Dedifferentiated amniotic fluid mesenchymal stem cell (primary cell): ENCODE data around the gene YBEY.

Source experiments
- DNase-seq: peaks from one replicate; pipeline ENCODE4 v3.0.0-alpha.2; 2016; ENCODE audit errors: extremely low spot score

Gene YBEY

GRCh38 chr21:46326110-46326703 is 40.1 kb downstream of the YBEY start:
- DNase-seq, result no peak

DNA sequence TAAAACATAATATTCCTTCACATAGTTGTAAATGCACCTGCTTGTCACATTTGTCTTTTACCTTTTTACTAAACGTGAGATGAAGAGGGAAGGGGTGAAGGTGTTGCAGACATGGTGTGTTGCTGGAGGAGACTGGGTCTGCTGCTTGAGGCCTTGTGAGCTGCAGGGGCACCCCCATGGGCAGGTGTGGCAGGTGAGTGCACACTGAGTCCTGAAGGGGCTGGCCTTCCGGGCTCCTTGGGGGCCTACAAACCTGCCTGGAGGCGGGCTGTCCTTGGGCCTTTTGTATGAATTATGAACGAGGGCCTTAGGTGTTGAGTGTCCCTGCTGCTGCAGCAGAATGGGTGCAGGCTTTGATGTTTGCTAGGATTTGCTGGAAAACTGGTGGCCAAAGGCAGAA is 41.6 kb downstream of the YBEY start:
- no peak for DNase-seq

GRCh38 chr21:46328151-46328550 is 42.0 kb downstream of the YBEY start:
- DNase-seq, result no peak

DNA sequence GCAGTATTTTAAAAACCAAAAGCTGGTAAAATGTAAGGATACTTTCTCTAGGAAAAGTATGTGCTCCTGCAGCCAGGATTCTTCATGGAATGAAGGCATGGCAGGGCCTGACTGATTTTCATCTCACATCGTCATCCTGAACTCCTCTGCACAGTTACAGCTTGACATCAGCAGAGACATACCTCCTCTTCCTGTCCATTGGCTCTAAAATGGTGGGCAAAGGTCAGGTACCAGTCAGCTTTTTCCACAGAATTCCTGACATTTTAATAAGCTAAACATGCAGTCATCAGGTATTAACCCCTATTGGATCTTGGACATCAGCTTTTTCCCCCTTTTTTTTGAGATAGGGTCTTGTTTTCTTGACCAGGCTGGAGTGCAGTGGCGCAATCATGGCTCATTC is 43.7 kb downstream of the YBEY start:
- no peak for DNase-seq

DNA sequence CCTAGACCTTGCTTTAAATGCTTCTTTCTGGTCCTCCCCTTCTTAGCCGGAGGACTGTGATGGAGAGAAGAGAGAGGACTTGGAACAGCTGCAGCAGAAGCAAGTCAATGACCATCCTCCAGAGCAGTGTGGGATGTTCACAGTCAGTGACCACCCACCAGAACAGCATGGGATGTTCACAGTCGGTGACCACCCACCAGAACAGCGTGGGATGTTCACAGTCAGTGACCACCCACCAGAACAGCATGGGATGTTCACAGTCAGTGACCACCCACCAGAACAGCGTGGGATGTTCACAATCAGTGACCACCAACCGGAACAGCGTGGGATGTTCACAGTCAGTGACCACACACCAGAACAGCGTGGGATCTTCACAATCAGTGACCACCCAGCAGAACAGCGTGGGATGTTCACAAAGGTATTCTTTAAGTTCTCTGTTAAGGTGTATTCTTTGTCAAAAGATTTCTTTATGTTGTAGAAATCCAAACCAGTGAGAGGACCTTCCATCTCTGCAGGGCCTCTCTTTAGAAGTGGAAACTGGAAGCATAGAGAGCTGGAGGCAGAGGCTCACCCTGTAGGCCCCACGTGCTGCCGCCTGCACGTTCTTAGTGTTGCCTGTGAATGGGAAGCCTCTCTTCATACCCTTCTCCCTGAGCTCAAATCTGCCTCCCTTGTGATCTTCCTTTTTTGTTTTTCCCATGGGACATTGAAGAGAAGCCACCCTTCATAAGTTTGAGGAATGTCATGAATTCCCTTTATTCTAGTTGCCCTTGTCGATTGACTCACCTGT is 48.4 kb downstream of the YBEY start:
- DNase-seq, result no peak

DNA sequence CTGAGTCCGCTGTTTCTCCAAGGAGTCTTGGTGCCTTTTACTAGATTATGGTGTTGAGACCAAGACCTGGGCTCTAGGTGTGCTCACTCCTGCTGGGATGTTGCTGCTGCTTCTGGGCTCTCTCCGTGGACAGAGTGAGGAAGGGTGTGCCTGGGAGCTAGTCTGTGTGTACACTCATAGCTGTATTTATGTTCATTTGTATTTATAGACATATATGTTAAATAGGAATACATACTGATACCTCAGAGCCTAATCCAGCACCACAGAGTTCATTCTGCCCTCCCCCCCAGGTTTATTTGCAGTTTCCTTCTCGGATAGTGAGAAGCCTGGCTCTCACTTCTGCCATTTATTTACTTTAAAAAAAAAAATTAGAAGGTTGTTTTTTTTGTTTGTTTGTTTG is 50.5 kb downstream of the YBEY start:
- no peak for DNase-seq

DNA sequence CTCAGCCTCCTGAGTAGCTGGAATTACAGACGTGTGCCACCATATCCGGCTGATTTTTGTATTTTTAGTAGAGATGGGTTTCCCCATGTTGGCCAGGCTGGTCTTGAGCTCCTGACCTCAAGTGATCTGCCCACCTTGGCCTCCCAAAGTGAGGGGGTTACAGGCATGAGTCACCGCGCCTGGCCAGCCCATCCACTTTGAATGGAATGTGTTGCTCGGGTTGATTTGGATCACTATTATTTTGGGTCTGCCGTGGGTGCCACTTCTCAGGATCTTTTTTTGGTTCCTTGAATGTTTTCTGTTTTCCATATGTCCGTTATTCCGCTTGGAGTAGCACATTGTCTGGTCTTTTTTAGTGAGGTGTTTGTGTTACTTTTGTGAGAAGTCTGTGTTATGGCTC is 54.9 kb downstream of the YBEY start:
- DNase-seq, result no peak

DNA sequence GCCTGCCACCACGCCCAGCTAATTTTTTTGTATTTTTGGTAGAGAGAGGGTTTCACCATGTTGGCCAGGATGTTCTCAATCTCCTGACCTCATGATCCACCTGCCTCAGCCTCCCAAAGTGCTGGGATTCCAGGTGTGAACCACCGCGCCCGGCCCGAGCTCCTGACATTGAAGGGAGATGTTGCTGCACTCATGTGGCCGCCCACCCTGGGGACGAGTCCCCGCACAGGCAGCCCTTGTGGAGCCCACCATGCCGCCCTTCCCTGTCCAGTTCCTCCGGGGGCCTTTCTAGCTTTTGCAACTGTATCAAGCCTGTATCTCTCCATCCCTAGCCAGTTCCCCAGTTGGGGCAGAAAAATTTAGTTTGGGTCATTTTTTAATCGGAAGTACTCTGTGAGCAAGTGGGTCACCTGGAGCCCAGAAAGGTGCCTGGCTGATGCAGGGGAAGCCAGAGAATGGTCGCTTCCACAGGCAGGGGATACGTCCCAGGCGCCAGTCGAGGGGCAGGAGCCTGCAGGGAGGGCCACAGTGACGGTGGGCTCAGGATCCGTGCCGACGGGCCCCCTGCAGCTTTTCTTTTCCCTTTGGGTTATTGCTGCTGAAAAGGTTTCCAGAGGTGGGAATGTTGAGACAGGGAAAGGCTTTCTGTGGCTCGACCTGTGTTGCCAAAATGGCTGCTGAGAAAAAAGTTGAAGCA is 58.2 kb downstream of the YBEY start:
- no peak for DNase-seq

GRCh38 chr21:46345861-46346260 is 59.7 kb downstream of the YBEY start:
- no peak for DNase-seq

GRCh38 chr21:46346296-46347202 is 60.4 kb downstream of the YBEY start:
- DNase-seq, result no peak

- no peak for DNase-seq
Measured at GRCh38 chr21:46347203-46347550, 61.0 kb downstream of the YBEY start.
